ENCODE data around the gene DBNL.

DBNL gene

DNA sequence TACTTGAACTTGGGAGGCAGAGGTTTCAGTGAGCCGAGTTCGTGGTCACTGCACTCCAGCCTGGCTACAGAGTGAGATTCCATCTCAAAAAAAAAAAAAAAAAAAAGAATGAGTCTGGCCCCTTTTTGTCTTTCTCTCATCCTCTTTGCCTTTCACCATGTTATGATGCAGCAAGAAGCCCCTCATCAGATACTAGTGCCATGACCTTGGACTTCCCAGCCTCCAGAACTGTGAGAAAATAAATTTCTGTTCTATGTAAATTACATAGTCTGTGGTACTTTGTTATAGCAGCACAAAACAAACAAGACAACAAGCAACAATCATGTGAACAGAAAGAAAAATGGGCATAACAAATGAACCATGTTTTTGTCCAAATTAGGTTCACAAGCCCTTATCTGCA lies 2.3 kb upstream of the DBNL start:
- no peak for DNase-seq

DNA sequence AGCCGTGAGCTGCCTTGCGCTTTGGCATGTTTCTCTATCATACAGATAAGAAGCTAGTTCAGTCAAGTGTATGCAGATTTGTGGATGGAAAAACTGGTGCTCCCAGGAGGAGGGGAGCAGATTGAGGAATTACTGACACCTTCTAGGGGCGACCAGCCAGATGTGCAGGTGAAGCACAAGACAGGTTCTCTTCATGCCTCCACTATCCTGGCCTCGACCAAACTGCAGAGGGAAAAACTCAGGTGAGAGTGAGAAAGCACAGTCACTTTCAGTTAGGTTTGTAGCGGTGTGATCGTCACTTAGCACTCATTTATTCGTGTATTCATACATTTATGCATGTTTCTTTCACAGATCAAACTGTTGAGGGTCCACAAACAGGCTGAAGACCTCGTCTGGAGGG lies 600 bp upstream of the DBNL start:
- no peak for DNase-seq

DNA sequence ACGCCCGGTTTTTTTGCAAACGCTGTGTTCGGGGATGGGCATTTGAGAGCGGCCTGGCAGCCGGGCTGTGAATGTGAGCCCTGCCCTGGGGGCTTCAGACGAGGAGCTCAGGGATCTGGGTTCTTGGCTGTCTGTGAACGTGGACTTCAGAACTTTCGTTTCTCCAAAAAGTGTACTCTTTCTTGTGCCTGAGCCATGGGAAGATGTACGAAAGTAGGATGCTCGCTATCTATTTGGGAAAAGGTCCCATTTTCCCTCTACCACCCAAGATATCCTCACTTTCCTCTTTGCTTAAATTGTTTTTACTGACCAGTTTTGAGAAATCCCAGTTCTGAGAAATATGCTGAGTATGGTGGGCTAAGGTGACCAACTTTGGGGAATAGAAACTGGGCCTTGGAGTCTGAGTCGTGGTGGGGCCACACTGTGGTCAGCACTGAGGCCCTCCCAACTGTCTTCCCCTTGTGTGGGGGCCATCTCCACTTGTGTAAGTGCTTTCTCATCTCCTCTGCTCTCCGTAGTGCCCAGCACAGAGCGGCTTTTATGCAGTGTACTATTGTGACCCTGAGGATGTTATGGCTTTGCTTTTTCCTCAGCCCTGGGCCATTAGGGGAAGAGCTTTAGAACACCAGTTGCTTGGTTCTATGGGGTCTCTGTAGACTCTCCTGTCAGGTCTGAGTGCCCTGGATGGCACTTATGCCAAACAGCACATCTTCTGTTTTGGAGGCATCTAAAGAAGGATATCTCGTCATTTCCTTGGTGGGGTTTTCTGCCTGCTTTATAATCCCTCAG lies 918 bp downstream of the DBNL start:
- DNase-seq = no peak

DNA sequence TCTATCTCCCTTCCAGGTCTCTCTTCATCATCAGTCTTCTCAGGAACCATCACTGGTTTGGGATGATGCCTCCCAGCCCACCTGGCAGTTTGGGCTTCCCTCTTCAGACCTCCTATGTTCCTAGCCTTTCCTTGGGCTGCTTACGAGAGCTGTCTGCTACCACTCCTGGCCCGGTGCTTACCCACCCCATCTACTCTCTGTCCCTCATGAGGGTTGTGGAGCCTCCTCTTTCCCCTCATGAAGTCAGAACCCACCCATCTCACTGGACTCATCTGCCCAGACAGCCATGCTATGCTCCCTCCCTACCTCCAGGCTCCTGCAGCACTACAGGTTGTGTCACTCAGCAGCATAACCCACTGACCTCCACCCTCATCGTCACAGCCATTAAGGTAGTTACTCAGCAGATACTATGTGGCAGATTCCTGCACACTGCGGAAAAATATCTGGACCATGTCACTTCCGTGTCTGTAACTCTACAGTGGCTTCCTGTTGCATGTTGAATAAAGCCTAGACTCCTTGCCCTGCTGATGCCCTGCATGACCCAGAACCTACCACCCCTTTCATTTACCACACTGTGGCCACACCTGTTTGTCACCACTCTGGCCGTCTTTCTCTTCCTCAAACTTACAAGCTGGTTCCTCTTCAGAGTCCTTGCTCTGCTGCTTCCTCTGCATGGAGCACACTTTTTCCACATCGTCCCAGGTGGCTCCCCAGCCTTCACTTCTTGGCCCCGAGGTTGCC lies 2.0 kb downstream of the DBNL start:
- DNase-seq = no peak

DNA sequence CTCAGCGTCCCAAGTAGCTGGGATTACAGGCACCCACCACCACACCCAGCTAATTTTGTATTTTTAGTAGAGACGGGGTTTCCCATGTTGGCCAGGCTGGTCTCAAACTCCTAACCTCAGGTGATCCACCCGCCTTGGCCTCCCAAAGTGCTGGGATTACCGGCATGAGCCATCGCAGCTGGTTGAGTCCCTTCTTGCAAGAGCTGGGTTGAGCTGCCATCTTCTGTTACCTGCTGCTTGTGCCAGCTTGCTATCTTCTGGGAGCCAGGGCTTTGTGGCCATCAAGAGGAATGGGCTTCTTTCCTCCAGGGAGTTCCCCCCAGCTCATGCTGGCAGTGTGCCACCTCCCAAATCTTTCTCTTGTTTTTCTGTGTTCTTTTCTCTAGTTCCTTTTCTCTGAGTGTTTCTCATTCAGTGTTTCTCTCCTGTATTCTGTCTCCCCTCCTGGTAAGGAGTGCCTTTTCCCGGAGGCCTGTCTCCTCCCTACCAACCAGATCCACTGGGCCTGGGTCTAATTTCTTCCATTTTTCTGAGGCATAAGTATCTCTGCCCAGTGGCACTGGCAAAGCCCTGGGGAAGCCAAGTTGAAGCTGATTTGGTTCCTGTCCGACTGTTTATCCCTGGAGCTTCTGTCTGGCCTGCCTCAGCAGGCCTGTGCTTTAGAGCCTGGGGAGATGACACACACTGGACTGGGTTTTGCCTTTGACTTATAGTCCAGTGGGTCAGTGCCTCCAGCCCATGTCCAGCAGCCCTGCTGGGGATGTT lies 3.7 kb downstream of the DBNL start:
- no peak for DNase-seq

DNA sequence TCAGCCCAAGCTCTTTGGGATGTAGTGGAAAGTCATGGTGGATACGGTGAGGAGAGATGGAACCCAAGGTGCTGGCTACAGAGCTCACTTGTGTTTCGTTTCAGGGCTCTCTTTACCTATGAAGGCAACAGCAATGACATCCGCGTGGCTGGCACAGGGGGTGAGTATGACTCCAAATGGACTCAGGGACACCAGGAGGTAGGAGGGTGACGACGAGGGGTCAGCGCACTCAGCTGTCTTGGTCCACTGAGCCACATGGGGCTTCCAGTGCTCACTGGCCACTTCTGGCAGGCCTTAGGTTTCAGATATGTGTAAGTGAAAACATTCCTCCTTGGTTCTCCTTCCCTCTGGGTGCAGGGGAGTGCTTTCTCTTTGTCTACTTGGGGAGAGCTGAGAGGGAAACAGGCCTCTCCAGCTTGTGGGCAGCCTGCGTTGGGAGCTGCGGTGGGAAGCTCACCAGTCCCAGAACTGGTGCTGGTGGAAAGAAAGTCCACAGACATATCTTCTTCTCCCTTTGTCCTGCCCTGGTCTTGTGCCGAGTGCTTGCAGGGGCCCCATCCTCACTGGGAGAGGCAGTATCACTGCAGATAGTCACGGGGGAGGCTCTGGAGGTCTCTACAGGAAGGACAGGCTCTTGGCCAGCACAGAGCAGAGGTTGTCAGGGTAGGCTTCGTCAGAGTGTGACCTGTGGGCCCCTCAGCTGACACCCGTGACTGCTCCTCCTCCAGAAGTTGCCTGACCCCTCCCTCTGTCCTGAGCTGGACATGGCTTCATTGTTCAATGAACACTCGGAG lies 5.8 kb downstream of the DBNL start:
- no peak for DNase-seq

DNA sequence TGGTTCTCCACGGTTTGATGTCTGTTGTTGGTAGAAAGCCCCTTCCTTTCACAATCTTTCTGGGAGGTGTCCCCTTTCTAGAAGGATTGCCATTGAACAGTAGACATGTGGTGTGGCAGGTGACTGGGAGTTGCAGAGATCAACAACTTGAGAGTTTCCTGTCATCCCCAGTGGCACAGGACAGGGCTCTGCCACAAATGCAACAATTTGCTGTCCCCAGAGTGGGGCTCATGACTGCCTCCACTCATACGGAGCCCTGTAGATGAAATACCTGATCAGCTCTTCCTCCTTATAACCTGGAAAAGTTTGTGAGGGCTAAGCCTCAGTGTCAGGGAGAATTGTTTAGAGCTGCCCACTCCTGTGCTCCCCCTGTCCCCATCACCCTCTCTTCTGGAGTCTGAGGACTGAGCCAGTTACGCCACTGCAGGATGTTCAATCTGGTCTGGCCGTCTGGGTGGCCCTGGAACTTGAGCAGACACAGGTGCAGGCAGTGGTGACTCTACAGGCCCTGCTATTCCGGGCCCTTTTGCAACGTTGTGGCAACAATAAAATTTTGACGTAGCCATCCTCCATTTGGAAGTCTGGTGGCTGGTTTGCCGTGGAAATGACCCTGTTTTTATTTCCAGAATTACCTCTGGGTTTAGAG lies 6.5 kb downstream of the DBNL start:
- DNase-seq = no peak

DNA sequence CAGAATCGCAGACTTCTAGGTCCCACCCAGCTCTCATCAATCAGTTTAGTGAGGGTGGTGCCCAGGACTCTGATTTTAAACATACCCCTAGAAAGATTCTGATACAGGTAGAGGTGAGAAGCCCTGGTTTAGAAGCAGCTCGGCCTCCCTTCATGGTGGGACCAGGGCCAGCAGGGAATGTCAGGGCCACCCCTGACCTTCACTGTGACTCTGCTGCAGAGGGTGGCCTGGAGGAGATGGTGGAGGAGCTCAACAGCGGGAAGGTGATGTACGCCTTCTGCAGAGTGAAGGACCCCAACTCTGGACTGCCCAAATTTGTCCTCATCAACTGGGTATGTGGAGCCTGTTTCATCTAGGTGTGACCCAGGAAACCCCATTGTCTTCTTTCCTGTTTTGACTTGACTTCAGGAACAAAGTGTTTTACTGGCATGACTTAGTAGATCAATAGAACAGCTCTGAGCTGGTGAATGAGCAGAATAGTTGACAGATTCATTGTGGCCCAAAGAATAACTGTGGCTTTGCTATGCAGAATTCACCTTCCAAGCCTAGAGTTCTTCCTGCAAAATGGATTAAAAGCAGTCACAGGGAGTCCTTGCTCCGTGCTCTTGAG lies 7.2 kb downstream of the DBNL start:
- no peak for DNase-seq

DNA sequence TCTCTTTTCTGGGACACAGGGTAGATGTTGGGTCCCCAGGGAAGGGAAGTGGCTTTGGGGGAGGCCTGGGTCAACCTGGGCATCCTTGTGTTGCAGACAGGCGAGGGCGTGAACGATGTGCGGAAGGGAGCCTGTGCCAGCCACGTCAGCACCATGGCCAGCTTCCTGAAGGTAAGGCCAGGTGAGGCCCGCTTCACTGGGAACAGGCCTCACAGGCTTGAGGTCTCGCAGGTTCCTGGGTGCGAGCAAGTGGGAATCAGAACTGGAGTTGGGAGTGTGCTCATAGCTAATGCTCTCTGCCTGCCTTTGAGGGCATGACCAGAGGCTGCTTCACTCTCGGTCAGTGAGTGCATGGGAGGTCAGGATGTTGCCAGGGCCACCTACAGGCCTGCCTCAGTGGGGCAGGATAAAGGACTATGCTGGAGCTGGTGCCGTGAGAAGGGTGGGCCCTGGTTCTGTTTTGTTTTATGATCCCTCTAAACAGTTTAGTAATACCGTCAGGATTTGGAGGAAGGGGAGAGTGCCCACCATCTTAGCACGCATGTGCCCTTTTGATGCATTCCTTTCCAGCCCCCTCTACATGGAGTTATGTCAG lies 8.4 kb downstream of the DBNL start:
- no peak for DNase-seq

DNA sequence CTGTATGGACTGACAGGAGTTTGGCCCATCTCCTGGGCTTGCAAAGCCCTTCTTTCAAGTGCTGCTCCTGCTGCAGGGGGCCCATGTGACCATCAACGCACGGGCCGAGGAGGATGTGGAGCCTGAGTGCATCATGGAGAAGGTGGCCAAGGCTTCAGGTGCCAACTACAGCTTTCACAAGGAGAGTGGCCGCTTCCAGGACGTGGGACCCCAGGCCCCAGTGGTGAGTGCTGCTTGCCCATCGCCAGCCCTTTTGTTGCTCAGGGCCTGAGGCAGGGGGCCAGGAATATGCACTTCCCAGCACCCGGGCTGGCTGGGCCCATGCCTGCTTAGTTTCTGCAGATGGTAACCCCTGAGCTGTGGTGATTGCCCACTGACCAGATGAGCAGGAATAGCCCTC lies 12.2 kb downstream of the DBNL start:
- DNase-seq = no peak

DNA sequence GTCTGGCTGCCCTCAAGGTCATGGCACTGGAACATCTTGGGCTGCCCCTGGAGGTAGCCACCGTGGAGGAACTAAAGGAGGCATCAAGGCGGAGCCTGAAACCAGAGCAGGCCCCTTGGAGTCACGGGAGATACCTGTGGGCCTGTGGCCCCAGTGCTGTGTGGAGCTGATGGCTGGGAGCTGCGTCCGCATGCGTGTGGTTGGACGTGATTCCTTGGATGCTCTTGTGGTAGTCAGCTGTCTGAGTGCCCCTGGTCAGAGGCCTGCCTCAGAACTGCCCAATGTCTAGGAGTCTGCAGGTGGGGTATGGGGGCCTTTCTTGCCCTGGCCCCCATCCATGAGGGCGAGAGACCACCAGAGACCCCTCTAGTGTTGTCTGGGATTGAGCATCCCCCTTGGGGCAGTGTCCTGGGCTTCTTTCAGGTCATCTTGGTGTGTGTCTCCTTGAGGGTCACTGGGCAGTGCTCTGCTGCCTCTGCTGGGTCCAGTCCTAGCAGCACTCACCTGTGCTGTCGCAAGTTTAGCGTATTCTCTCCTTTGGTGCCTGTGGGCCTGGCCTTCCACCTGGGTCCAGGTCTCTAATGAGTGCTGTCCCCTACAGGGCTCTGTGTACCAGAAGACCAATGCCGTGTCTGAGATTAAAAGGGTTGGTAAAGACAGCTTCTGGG lies 12.8 kb downstream of the DBNL start:
- DNase-seq = no peak

DNA sequence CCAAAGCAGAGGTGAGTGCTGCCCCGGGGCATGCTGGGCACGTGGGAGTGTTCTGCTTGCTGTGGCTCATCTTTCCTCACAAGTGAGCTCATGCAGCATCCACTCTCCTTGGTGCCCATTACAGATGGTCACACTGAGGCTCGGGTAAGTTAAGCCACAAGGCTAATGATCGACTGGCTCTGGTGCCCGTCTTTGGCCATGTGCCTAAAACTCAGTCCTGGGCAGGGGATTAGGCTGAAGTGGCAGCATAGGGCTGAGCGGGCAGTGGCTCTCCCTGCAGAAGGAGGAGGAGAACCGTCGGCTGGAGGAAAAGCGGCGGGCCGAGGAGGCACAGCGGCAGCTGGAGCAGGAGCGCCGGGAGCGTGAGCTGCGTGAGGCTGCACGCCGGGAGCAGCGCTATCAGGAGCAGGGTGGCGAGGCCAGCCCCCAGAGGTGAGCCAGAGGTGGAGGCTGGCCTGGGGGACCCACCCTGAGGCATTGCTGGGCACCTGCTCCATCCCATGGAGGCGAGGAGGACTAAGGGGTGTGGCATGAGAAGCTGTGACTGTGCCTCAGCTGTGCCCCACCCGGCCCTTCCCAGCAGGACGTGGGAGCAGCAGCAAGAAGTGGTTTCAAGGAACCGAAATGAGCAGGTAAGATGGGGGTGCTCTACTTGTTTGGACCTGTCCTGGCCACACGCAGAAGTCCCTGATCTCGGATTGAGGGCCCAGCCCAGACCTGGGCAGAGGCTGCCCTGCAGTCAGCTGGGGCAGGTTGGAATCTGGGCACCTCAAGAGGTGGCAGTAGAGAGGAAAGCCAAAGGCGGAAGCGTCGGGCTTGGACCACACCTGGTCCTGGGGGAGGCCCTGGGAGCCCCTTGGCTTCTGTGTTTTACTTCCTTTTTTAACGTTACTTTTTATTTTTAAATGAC lies 13.6 kb downstream of the DBNL start:
- no peak for DNase-seq

DNA sequence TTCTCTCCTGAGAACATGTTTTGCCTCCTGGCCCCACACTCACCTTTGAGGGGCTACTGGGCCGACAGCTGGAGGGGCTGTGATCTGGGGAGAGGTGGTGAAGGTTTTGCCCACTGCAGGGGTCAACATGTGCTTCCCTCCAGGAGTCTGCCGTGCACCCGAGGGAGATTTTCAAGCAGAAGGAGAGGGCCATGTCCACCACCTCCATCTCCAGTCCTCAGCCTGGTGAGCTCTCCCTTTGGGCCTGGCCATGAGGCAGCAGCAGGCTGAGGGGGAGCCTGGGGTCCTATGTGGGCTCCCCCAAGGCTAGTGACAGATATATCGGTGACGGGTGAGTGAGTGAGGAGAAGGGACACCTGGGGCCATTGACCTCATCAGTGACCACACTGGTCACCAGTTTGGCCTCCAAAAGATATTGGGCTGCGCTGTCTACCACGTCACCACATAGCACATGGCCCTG lies 14.3 kb downstream of the DBNL start:
- DNase-seq = no peak

DNA sequence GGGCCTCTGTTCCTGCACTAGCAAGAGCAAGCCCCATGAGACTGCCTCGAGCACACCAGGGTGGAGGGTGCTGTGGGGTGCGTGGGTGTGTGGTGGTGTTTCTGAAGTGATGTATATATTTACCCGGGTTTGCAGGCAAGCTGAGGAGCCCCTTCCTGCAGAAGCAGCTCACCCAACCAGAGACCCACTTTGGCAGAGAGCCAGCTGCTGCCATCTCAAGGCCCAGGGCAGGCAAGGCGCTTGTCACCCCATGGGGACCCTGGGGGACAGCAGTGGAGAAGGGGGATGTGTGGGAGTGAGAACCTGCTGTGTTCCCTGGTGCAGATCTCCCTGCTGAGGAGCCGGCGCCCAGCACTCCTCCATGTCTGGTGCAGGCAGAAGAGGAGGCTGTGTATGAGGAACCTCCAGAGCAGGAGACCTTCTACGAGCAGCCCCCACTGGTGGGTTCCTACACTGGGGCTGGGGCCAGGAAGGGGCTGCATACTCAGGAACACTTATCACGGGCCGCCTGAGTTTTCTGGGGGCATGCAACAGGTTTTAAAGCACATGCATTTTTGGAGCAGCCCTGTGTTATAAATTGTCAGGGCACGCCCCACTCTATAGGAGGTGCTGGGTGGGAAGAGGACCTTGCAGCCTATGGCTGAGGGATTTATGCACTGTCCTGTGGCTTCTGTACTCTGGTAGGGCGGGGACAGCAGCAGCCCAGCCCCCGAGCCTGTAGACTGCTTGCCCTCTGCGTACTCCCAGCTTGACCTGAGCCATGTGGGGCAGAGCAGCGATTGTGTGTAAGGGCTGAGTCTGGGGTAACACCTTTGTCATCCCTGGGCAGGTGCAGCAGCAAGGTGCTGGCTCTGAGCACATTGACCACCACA lies 15.0 kb downstream of the DBNL start:
- DNase-seq = no peak

DNA sequence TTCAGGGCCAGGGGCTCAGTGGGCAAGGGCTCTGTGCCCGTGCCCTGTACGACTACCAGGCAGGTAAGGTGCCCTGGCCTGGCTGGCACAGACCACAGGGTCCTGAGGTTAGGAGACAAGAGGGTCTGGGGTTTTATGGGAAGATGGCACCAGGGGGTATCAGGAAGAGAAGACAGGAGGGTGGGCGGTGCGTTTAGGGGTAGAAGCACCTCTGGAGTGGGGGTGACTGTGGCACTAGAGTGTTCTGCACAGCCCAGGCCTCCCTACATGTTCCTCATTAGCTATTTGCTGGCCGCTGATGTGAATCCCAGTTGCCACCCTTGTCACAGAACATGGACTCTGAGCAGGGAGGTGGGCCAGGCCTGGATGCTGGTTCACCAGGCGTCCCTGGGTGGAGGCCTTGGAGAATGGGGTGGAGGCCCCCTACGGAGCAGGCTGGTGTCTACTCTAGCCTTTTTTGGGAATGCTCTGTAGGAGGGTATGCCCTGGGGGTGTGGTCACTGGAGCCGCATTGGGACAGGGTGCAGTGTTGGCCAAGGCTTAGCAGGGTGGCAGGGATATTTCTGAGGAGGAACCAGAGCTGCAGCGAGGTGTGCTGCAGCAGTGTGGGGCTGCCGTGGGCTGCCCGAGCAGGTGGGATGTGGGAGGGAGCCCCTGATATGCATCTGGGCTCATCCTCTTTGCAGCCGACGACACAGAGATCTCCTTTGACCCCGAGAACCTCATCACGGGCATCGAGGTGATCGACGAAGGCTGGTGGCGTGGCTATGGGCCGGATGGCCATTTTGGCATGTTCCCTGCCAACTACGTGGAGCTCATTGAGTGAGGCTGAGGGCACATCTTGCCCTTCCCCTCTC lies 15.8 kb downstream of the DBNL start:
- no peak for DNase-seq

DNA sequence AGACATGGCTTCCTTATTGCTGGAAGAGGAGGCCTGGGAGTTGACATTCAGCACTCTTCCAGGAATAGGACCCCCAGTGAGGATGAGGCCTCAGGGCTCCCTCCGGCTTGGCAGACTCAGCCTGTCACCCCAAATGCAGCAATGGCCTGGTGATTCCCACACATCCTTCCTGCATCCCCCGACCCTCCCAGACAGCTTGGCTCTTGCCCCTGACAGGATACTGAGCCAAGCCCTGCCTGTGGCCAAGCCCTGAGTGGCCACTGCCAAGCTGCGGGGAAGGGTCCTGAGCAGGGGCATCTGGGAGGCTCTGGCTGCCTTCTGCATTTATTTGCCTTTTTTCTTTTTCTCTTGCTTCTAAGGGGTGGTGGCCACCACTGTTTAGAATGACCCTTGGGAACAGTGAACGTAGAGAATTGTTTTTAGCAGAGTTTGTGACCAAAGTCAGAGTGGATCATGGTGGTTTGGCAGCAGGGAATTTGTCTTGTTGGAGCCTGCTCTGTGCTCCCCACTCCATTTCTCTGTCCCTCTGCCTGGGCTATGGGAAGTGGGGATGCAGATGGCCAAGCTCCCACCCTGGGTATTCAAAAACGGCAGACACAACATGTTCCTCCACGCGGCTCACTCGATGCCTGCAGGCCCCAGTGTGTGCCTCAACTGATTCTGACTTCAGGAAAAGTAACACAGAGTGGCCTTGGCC lies 16.6 kb downstream of the DBNL start:
- no peak for DNase-seq

All from hypothalamus (tissue), 51 donors.